K562 (cell line): Measurements from ENCODE around the gene PLCG2. TPM values are rescaled to one million over a fixed set of nuclear protein-coding genes. Genes with fewer than 3 reads are reported as not detected.
A peak's percentile ranks its signal among the peaks of the same experiment; 100 is the strongest.

Source experiments
- ARID3B ChIP-seq: fragments of 250-450 bp; sonication (Bioruptor Pico); IDR thresholded peaks from 2 replicates; pipeline ENCODE4 v1.4.0; 2020; ENCODE audit warnings: borderline replicate concordance
- BACH1 ChIP-seq: fragments of 200-800 bp; sonication (Bioruptor generic); IDR thresholded peaks from 2 replicates; pipeline ENCODE4 v1.6.1; 2016; ENCODE audit warnings: missing genetic modification characterization, missing compliant biosample characterization
- CREB5 ChIP-seq: fragments of 250-450 bp; sonication (Bioruptor Pico); IDR thresholded peaks from 2 replicates; pipeline ENCODE4 v1.5.0; 2020; ENCODE audit warnings: mild to moderate bottlenecking
- FOXK2 ChIP-seq, 2 experiments: fragments of 450-650 bp; IDR thresholded peaks in 1 of 2; conservative IDR thresholded peaks in 1 of 2; 2 replicates each; pipeline ENCODE4 v1.6.1; 2016; ENCODE audit warnings: low read depth in 2 of 2, mild to moderate bottlenecking in 1 of 2
- GTF2A2 ChIP-seq: IDR thresholded peaks from 2 replicates; pipeline ENCODE4 v1.6.1; 2016; ENCODE audit warnings: mild to moderate bottlenecking, missing genetic modification characterization, missing compliant biosample characterization
- HMG20B ChIP-seq: fragments of 250-450 bp; sonication (Bioruptor Pico); IDR thresholded peaks from 2 replicates; pipeline ENCODE4 v1.5.0; 2021; ENCODE audit warnings: mild to moderate bottlenecking
- JUND ChIP-seq, 2 experiments: IDR thresholded peaks; 2 replicates in 1 of 2; 3 replicates in 1 of 2; pipeline ENCODE4 v1.6.1; 2011; ENCODE audit warnings: borderline replicate concordance in 2 of 2, low read depth in 2 of 2, low read length in 2 of 2, improper control_type of control experiment in 1 of 2, missing biosample characterization in 1 of 2, missing genetic modification characterization in 1 of 2, missing genetic modification reagents in 1 of 2
- KDM4B ChIP-seq, 2 experiments: fragments of 450-650 bp in 1 of 2; sonication (generic) in 1 of 2; IDR thresholded peaks; 2 replicates each; pipeline ENCODE4 v1.6.1; 2016 to 2017; ENCODE audit warnings: borderline replicate concordance in 2 of 2, antibody characterized with exemption in 1 of 2, low read depth in 1 of 2, mild to moderate bottlenecking in 1 of 2
- MAZ ChIP-seq, 2 experiments: fragments of 450-650 bp in 1 of 2; sonication (generic) in 1 of 2; formaldehyde crosslinking; IDR thresholded peaks in 1 of 2; conservative IDR thresholded peaks in 1 of 2; 2 replicates each; pipeline versions ENCODE4 v1.4.0 to v1.5.0; 2020; ENCODE audit warnings: mild to moderate bottlenecking in 1 of 2, missing genetic modification reagents in 1 of 2
- MNT ChIP-seq, 2 experiments: fragments of 450-650 bp; conservative IDR thresholded peaks; 2 replicates each; pipeline ENCODE4 v1.6.1; 2017; ENCODE audit warnings: mild to moderate bottlenecking in 2 of 2, moderate library complexity in 2 of 2
- RBFOX2 ChIP-seq: fragments of 200-400 bp; formaldehyde crosslinking; IDR thresholded peaks from 2 replicates; pipeline ENCODE4 v1.6.1; 2017; ENCODE audit warnings: low read depth, mild to moderate bottlenecking, low read length, moderate library complexity
- RHOXF2B ChIP-seq: fragments of 250-450 bp; sonication (Bioruptor Pico); conservative IDR thresholded peaks from 2 replicates; pipeline ENCODE4 v1.5.1; 2021
- TCF7L2 ChIP-seq: fragments of 150-350 bp; IDR thresholded peaks from 2 replicates; pipeline ENCODE4 v1.6.1; 2016; ENCODE audit warnings: low read depth, mild to moderate bottlenecking, low read length, moderate library complexity
- ZBTB9 ChIP-seq: fragments of 450-650 bp; formaldehyde crosslinking; IDR thresholded peaks from 2 replicates; pipeline ENCODE4 v1.4.0; 2020; ENCODE audit warnings: mild to moderate bottlenecking, moderate library complexity
- ZFX ChIP-seq: sonication (generic); formaldehyde crosslinking; IDR thresholded peaks from 2 replicates; pipeline ENCODE4 v1.8.0; 2022; ENCODE audit warnings: mild to moderate bottlenecking, missing genetic modification reagents, moderate library complexity
- ZNF232 ChIP-seq: sonication (generic); formaldehyde crosslinking; IDR thresholded peaks from 2 replicates; pipeline ENCODE4 v1.8.0; 2022; ENCODE audit warnings: mild to moderate bottlenecking, missing genetic modification reagents
- ZNF274 ChIP-seq: IDR thresholded peaks from 2 replicates; pipeline ENCODE4 v1.6.1; 2011; ENCODE audit warnings: low read depth, mild to moderate bottlenecking, low read length, moderate library complexity, borderline replicate concordance
- ZNF583 ChIP-seq: fragments of 250-450 bp; sonication (Bioruptor Pico); IDR thresholded peaks from 2 replicates; pipeline ENCODE4 v1.4.0; 2020
- ZNF699 ChIP-seq: fragments of 250-450 bp; sonication (Bioruptor Pico); IDR thresholded peaks from 2 replicates; pipeline ENCODE4 v1.8.0; 2021; ENCODE audit warnings: mild to moderate bottlenecking, moderate library complexity; ENCODE audit not compliant: insufficient replicate concordance
- ZNF766 ChIP-seq: fragments of 200-800 bp; sonication (Bioruptor generic); conservative IDR thresholded peaks from 2 replicates; pipeline ENCODE4 v1.6.1; 2016; ENCODE audit warnings: missing genetic modification characterization, missing compliant biosample characterization
- polyA plus RNA-seq, 8 experiments: library from polyadenylated mRNA; depleted of rRNA in 4 of 8; stranded (reverse) in 5 of 8; unstranded in 3 of 8; fragments of >200 nt; fragmentation: Nextera tagmentation in 2 of 8; fragmentation: Illumina TruSeq in 1 of 8; extraction: Ambion mirVana in 2 of 8; extraction: Trizol in 1 of 8; gene quantifications; 2 replicates each; pipeline versions ENCODE4 v1.2.1 to v1.2.3, GENCODE V29; 2011 to 2014; ENCODE audit warnings: inconsistent platforms in 1 of 8, missing spikeins in 1 of 8
- total RNA-seq, 7 experiments: library from RNA; depleted of rRNA in 6 of 7; stranded (reverse); fragments of >200 nt in 6 of 7; fragmentation: Illumina TruSeq in 2 of 7; extraction: Trizol in 2 of 7; gene quantifications; 2 replicates each; pipeline versions ENCODE4 v1.2.1 to v1.2.3, GENCODE V29; 2011 to 2021; ENCODE audit warnings: low replicate concordance in 1 of 7

Gene PLCG2
- total and polyA plus RNA-seq, 9 of the 15 experiments (the other 6 are each of a cell fraction or from before 2014, with no cell fraction given), result 0.94 to 7.1 (median 3.1) TPM

- TF ChIP-seq KDM4B (IDR thresholded peaks at IDR 0.05; ENCODE audit: borderline replicate concordance in 2 of 2, low read depth in 1 of 2), result peak in 1 of 2 experiments; percentile 56; a peak in 2 of 4 replicates
- 0 out of 4 replicates have a peak, but pooled peaks of 1 of the 2 experiments have one; percentile 45 for TF ChIP-seq MNT (conservative IDR thresholded peaks at IDR 0.05)
- peak; percentile 69; the same call in 1 of the 2 replicates for TF ChIP-seq RHOXF2B (CRISPR knock-in tag)
- TF ChIP-seq ZNF699 (CRISPR knock-in tag), result no peak
- TF ChIP-seq ZNF232 (CRISPR knock-in tag), result 0 out of 2 replicates have a peak, but pooled peaks have one; percentile 12
- peak; percentile 89 to 95 for TF ChIP-seq MAZ (CRISPR knock-in tag; conservative IDR thresholded peaks at IDR 0.05 in 1 of 2, IDR thresholded peaks at IDR 0.05 in 1 of 2)
- TF ChIP-seq ZNF583 (CRISPR knock-in tag), result peak; percentile 67; the same call in 1 of the 2 replicates
- peak; percentile 90 for TF ChIP-seq RBFOX2
- 0 out of 2 replicates have a peak, but pooled peaks have one; percentile 21 for TF ChIP-seq GTF2A2 (tag)
- TF ChIP-seq ZFX (CRISPR knock-in tag), result peak; percentile 95
- no peak for TF ChIP-seq BACH1
- TF ChIP-seq JUND (IDR thresholded peaks at IDR 0.05; ENCODE audit: borderline replicate concordance, low read depth, low read length), result peak; percentile 55; the same call in 1 of the 2 replicates
- peak; percentile 55; the same call in 1 of the 3 replicates for TF ChIP-seq JUND (tag; IDR thresholded peaks at IDR 0.05; ENCODE audit: borderline replicate concordance, low read depth, low read length)
- no peak for TF ChIP-seq ARID3B (CRISPR knock-in tag)
- no peak for TF ChIP-seq ZNF274
- TF ChIP-seq ZBTB9 (CRISPR knock-in tag), result peak; percentile 83; the same call in 1 of the 2 replicates
- peak; percentile 27; the same call in 1 of the 2 replicates for TF ChIP-seq ZNF766
- TF ChIP-seq FOXK2 (conservative IDR thresholded peaks at IDR 0.05 in 1 of 2, IDR thresholded peaks at IDR 0.05 in 1 of 2; ENCODE audit: low read depth in 2 of 2), result 0 out of 4 replicates have a peak, but pooled peaks of 1 of the 2 experiments have one; percentile 22
- 0 out of 2 replicates have a peak, but pooled peaks have one; percentile 72 for TF ChIP-seq HMG20B (CRISPR knock-in tag)
- TF ChIP-seq TCF7L2, result 0 out of 2 replicates have a peak, but pooled peaks have one; percentile 20
- TF ChIP-seq CREB5, result peak; percentile 24; the same call in 1 of the 2 replicates
These were observed 26.7 kb upstream of the PLCG2 start (continued) for GRCh38 chr16:81752225-81752875.
